GM21447 (cell line): ENCODE results near the gene DNAH12.

Experiments used
- ATAC-seq: cut with Tn5 transposase; IDR thresholded peaks from one replicate; pipeline ENCODE4 v1.9.1; 2021; ENCODE audit not compliant: unreplicated experiment

Gene DNAH12

DNA sequence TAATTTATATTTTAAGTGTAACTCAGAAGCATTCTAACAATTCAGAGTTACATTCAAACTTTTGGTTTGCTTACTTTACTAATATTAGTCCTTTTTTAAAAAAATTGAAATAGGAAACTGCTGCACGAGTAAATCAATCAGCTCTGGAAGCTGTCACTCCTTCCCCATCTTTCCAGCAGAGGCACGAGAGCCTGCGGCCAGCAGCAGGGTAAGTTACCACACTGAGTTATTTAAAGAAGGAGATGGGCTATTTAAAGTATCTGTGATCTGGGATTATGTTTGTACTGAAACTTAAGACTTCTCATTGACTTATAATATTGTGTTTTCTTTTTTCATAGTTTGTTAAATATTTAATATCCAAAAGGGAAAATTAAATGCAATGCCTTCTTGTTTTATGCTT is 287.3 kb downstream of the DNAH12 start:
- ATAC-seq = no peak

DNA sequence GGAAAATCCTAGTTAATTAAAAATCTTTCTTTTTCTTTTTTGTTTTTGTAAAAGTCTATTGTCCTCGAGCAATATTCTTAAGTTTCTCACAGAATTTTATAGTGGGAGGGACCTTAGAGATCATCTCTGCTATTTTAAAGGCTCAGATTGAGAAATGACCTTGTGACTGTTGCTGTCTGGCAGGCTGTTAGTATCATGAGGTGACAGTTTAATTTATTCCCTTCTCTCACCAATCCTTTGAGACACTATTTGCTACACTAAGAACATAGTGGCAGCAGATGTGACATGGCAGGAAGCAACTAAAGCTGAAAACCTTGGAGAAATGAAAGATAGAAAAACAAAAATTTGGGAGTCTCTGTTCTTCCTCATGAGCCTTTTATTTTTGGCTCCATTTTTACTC is 291.7 kb downstream of the DNAH12 start:
- no peak for ATAC-seq

DNA sequence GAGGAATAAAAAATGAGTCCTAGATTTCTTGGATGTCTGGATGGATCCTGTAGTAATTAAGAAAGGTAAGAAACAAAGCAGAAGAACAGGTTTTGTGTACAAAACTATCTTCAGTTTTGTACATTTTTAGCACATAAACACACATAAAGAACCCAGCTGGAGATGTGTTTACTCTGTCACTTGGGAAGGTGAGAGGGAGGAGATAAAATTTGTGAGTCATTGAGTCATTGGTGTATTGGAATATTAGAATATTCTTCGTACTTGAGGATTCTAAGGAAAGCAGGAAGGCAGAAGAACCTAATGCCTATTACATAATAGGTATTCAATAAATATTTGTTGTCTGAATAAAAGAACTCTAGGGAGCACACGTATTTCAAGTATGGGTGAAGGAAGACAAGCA is 299.2 kb downstream of the DNAH12 start:
- ATAC-seq = no peak
